HCT116 (cell line): Measurements from ENCODE around the gene DUS3L.

Experiments
- CTCF ChIP-seq, 3 experiments: fragments of 200-600 bp in 1 of 3; sonication (generic) in 1 of 3; IDR thresholded peaks in 2 of 3; conservative IDR thresholded peaks in 1 of 3; 2 replicates each; pipeline ENCODE4 v1.5.1; 2012 to 2017; ENCODE audit warnings: low read depth in 2 of 3, low read length in 2 of 3, antibody characterized with exemption in 1 of 3, borderline replicate concordance in 1 of 3, control low read depth in 1 of 3, mild to moderate bottlenecking in 1 of 3, mixed read lengths in 1 of 3, mixed run types in 1 of 3, moderate library complexity in 1 of 3; ENCODE audit not compliant: insufficient read depth in 1 of 3
- POLR2A ChIP-seq: IDR thresholded peaks from 2 replicates; pipeline ENCODE4 v1.7.0; 2011; ENCODE audit warnings: borderline replicate concordance; ENCODE audit not compliant: insufficient read depth, insufficient read length; ENCODE audit errors: extremely low read depth
- TCF7L2 ChIP-seq: IDR thresholded peaks from 2 replicates; pipeline ENCODE4 v1.7.0; 2011; ENCODE audit warnings: borderline replicate concordance, inconsistent platforms; ENCODE audit not compliant: insufficient read depth, insufficient read length; ENCODE audit errors: extremely low read depth
- ZBTB33 ChIP-seq: IDR thresholded peaks from 2 replicates; pipeline ENCODE4 v1.6.1; 2011; ENCODE audit warnings: mild to moderate bottlenecking, low read length, moderate library complexity; ENCODE audit not compliant: insufficient replicate concordance; ENCODE audit errors: extremely low read depth

GRCh38 chr19:5801796-5802619 is 11.0 kb upstream of the DUS3L start:
- TF ChIP-seq ZBTB33: no peak
- TF ChIP-seq CTCF (IDR thresholded peaks at IDR 0.05 in 2 of 3, conservative IDR thresholded peaks at IDR 0.05 in 1 of 3; ENCODE audit: borderline replicate concordance in 1 of 3, insufficient read depth in 1 of 3, low read depth in 2 of 3, low read length in 2 of 3): no peak
- no peak for TF ChIP-seq TCF7L2
- no peak for TF ChIP-seq POLR2A
